ENCODE results near the gene NCKAP5.

Gene NCKAP5

GRCh38 chr2:132849118-132849517 is 719.1 kb downstream of the NCKAP5 start:
- no peak for DNase-seq (ENCODE audit: low read depth)
- TF ChIP-seq CTCF (IDR thresholded peaks at IDR 0.05; ENCODE audit: low read depth, low read length) = no peak
- no peak for TF ChIP-seq POLR2A (IDR thresholded peaks at IDR 0.05; ENCODE audit: extremely low read depth, insufficient read length)
- TF ChIP-seq MYC (IDR thresholded peaks at IDR 0.05; ENCODE audit: low read depth, low read length) = no peak
- no peak for TF ChIP-seq MAX (IDR thresholded peaks at IDR 0.05; ENCODE audit: low read depth, low read length)
- no peak overlapping the region for H3K4me3 ChIP-seq (ENCODE audit: low read depth, low read length)

GRCh38 chr2:132845339-132845738 is 722.9 kb downstream of the NCKAP5 start:
- no peak for DNase-seq (ENCODE audit: low read depth)
- no peak overlapping the region for H3K4me3 ChIP-seq (ENCODE audit: low read depth, low read length)
- TF ChIP-seq CTCF (IDR thresholded peaks at IDR 0.05; ENCODE audit: low read depth, low read length) (no peak), POLR2A (IDR thresholded peaks at IDR 0.05; ENCODE audit: extremely low read depth, insufficient read length) (no peak), MYC (IDR thresholded peaks at IDR 0.05; ENCODE audit: low read depth, low read length) (no peak), MAX (IDR thresholded peaks at IDR 0.05; ENCODE audit: low read depth, low read length) (no peak)

DNA sequence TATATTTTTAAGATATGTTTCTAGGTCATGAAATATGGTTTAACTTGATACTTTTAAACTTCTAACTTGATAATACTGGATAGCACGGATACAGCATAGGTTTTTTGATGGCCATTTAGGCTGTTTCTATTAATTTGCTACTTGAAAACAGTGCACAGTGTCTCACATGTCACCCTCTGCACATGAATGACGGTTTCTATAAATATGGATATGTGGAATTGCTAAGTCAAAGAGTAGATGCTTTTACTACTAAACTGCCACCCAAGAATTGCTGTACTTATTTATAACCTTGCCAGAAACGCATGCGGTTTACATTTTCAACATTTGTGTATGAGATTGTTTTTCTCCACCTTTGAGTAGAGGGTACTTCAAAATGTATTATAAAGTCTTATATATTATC is 723.7 kb downstream of the NCKAP5 start:
- no peak for TF ChIP-seq MYC (IDR thresholded peaks at IDR 0.05; ENCODE audit: low read depth, low read length)
- TF ChIP-seq POLR2A (IDR thresholded peaks at IDR 0.05; ENCODE audit: extremely low read depth, insufficient read length) = no peak
- no peak for TF ChIP-seq MAX (IDR thresholded peaks at IDR 0.05; ENCODE audit: low read depth, low read length)
- no peak for TF ChIP-seq CTCF (IDR thresholded peaks at IDR 0.05; ENCODE audit: low read depth, low read length)
- H3K4me3 ChIP-seq (ENCODE audit: low read depth, low read length) = no peak overlapping the region
- no peak for DNase-seq (ENCODE audit: low read depth)

GRCh38 chr2:132837769-132838168 is 730.5 kb downstream of the NCKAP5 start:
- H3K4me3 ChIP-seq (ENCODE audit: low read depth, low read length) = no peak overlapping the region
- TF ChIP-seq CTCF (IDR thresholded peaks at IDR 0.05; ENCODE audit: low read depth, low read length) (no peak), MYC (IDR thresholded peaks at IDR 0.05; ENCODE audit: low read depth, low read length) (no peak), MAX (IDR thresholded peaks at IDR 0.05; ENCODE audit: low read depth, low read length) (no peak), POLR2A (IDR thresholded peaks at IDR 0.05; ENCODE audit: extremely low read depth, insufficient read length) (no peak)
- DNase-seq (ENCODE audit: low read depth) = no peak

- H3K4me3 ChIP-seq (ENCODE audit: low read depth, low read length) = no peak overlapping the region
- TF ChIP-seq CTCF (IDR thresholded peaks at IDR 0.05; ENCODE audit: low read depth, low read length) = no peak
- TF ChIP-seq POLR2A (IDR thresholded peaks at IDR 0.05; ENCODE audit: extremely low read depth, insufficient read length) = no peak
- TF ChIP-seq MYC (IDR thresholded peaks at IDR 0.05; ENCODE audit: low read depth, low read length) = no peak
- TF ChIP-seq MAX (IDR thresholded peaks at IDR 0.05; ENCODE audit: low read depth, low read length) = no peak
- no peak for DNase-seq (ENCODE audit: low read depth)
Measured at GRCh38 chr2:132830321-132830827, 737.9 kb downstream of the NCKAP5 start.

All from NB4 (cell line).